ENCODE measurements around the gene GRIK4.

- no peak for TF ChIP-seq GATA2 (IDR thresholded peaks at IDR 0.05; ENCODE audit: low read depth, low read length)
- TF ChIP-seq GATA3 (IDR thresholded peaks at IDR 0.05; ENCODE audit: low read depth, low read length): no peak
Measured at GRCh38 chr11:120586728-120587127, 75.2 kb downstream of the GRIK4 start.
